Prostate gland (tissue), 2 donors: ENCODE measurements around the gene LAMA2.

Experiments used
- CTCF ChIP-seq, 4 experiments: fragments of 200-600 bp in 2 of 4; fragments of 450-650 bp in 2 of 4; sonication (generic) in 2 of 4; IDR thresholded peaks; 1 replicate in 3 of 4; 2 replicates in 1 of 4; pipeline ENCODE4 v1.5.1; 2016 to 2019; ENCODE audit warnings: antibody characterized with exemption in 4 of 4, mild to moderate bottlenecking in 2 of 4, moderate library complexity in 2 of 4
- POLR2A ChIP-seq: fragments of 450-650 bp; IDR thresholded peaks from one replicate; pipeline ENCODE4 v1.6.1; 2016; ENCODE audit warnings: antibody characterized with exemption, mild to moderate bottlenecking

GRCh38 chr6:129390900-129391299 lies 508.0 kb downstream of the LAMA2 start:
- TF ChIP-seq CTCF (IDR thresholded peaks at IDR 0.05) (no peak), POLR2A (no peak)
